Stomach smooth muscle (tissue), 2 donors: ENCODE results near the gene OR56B1.

ENCODE experiments used
- H3K27ac ChIP-seq: one replicate; pipeline ENCODE4 v1.7.0; 2013; ENCODE audit warnings: mild to moderate bottlenecking, low read length, inconsistent platforms
- H3K27me3 ChIP-seq, 2 donors: one replicate each; pipeline ENCODE4 v1.7.0; 2013; ENCODE audit warnings: low read length in 2 of 2; ENCODE audit not compliant: insufficient read depth in 2 of 2, control insufficient read depth in 1 of 2
- H3K36me3 ChIP-seq, 2 donors: one replicate each; pipeline ENCODE4 v1.7.0; 2013; ENCODE audit warnings: low read length in 2 of 2; ENCODE audit not compliant: control insufficient read depth in 2 of 2, insufficient read depth in 2 of 2
- H3K4me1 ChIP-seq: one replicate; pipeline ENCODE4 v1.7.0; 2013; ENCODE audit warnings: low read length; ENCODE audit not compliant: control insufficient read depth, insufficient read depth
- H3K4me3 ChIP-seq, 2 donors: one replicate each; pipeline ENCODE4 v1.7.0; 2013; ENCODE audit warnings: low read length in 2 of 2
- H3K9ac ChIP-seq, 2 donors: one replicate each; pipeline ENCODE4 v1.7.0; 2013; ENCODE audit warnings: low read length in 2 of 2, mild to moderate bottlenecking in 1 of 2
- H3K9me3 ChIP-seq, 2 donors: one replicate each; pipeline ENCODE4 v1.7.0; 2013; ENCODE audit warnings: low read length in 2 of 2; ENCODE audit not compliant: control insufficient read depth in 2 of 2
- donor health status: healthy.
- donor health status: Pancreatic carcinoma.

OR56B1 gene

DNA sequence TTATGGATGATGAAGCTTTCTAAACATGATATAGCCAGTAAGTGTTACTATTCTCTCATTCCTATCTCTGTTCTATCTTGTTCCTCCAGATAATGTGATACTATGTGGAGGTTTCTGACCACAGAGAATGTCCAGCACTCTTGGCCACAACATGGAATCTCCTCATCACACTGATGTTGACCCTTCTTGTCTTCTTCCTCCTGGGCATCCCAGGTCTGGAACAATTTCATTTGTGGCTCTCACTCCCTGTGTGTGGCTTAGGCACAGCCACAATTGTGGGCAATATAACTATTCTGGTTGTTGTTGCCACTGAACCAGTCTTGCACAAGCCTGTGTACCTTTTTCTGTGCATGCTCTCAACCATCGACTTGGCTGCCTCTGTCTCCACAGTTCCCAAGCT, 9.9 kb upstream of the OR56B1 start:
- H3K27me3 ChIP-seq = no peaks in the 10 kb centered on the region
- no peak overlapping the region for H3K27ac ChIP-seq
- H3K36me3 ChIP-seq = no peaks in the 10 kb centered on the region
- H3K4me1 ChIP-seq = no peaks in the 10 kb centered on the region
- H3K9me3 ChIP-seq = peaks cover 0 to 2% of the 10 kb centered on the region in 2 donors
- no peak overlapping the region for H3K4me3 ChIP-seq
- no peak overlapping the region for H3K9ac ChIP-seq

DNA sequence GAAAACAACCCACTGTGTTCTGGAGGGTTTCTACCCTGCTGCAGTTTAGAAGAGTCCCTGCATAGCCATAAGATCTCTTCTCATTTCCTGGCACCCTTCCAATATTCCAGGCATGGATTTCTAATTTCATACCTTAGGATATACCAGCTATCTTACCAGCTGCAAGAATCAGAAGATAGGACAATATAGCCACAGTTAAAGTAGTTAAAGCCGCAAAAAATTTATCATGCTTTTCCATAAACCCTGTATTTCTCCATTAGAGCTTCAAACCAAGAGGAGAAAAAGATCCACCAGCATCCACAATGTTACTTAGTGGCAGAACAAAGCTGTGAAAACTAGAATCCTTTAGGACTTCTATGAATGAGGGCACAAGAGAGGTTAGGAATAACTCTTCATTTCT, 8.6 kb upstream of the OR56B1 start:
- Histone ChIP-seq H3K27ac (no peak overlapping the region), H3K4me1 (no peaks in the 10 kb centered on the region), H3K9me3 (peaks cover 0 to 2% of the 10 kb centered on the region in 2 donors), H3K27me3 (no peaks in the 10 kb centered on the region), H3K9ac (no peak overlapping the region), H3K36me3 (no peaks in the 10 kb centered on the region), H3K4me3 (no peak overlapping the region)

DNA sequence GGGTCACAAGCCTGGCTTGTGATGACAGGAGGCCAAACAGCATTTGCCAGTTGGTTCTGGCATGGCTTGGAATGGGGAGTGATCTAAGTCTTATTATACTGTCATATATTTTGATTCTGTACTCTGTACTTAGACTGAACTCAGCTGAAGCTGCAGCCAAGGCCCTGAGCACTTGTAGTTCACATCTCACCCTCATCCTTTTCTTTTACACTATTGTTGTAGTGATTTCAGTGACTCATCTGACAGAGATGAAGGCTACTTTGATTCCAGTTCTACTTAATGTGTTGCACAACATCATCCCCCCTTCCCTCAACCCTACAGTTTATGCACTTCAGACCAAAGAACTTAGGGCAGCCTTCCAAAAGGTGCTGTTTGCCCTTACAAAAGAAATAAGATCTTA, 843 bp downstream of the OR56B1 start:
- no peaks in the 10 kb centered on the region for H3K36me3 ChIP-seq
- H3K27ac ChIP-seq = no peak overlapping the region
- no peak overlapping the region for H3K9ac ChIP-seq
- H3K27me3 ChIP-seq = no peaks in the 10 kb centered on the region
- no peaks in the 10 kb centered on the region for H3K4me1 ChIP-seq
- peaks cover 3 to 4% of the 10 kb centered on the region in 2 donors for H3K9me3 ChIP-seq
- H3K4me3 ChIP-seq = no peak overlapping the region

DNA sequence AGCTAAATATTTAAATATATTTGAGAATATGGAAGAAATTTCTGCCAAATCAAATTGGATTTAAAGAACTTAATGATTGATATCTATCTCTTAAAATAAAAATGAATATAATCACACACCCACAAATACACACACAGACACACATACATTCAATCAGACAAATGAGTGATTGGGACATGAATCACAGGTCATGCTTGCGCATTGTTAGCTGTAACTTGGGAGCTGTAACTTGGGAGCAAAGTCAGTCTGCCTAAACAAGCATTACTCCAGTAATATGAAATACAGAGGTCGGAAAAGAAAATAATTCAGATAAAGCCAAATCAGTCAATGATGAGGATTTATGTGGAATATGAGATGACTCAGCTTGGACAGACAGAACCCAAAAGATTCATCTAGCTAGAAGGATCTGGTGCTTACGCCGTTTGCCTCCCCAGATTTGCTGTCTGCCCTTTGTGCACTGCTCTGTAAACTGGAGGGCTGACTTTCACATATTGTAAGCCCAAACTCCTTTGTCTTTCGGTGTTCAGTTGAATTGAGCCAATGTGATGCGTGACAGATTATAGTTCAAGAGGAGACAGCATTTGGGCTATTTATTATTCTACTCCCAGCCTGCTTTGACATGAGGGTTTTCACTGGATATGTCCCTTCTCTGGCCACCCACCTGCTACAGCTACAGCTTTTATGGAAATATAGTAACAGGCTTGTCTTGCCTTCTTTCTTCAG, 1.6 kb downstream of the OR56B1 start:
- Histone ChIP-seq H3K4me3 (no peak overlapping the region), H3K9me3 (peaks cover 3 to 4% of the 10 kb centered on the region in 2 donors), H3K4me1 (no peaks in the 10 kb centered on the region), H3K36me3 (no peaks in the 10 kb centered on the region), H3K9ac (no peak overlapping the region), H3K27me3 (no peaks in the 10 kb centered on the region), H3K27ac (no peak overlapping the region)

DNA sequence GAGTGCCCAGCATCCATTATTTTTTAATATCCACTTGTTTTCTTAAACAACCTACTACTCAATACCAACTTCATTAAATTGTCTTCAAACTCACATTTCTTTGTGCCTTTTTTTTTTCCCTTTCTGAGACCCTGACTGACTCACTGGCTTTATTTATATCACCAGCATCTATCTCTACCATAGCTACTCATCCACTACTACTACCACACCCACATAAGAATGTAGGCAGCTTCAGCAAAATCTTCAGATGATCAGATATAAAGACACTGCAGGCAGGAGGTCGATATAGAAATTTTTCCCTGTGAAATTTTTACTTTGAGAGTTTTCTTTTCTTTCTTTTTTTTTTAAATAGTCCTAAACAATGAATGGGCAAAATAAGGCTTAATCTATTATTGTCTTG, 2.2 kb downstream of the OR56B1 start:
- Histone ChIP-seq H3K27me3 (no peaks in the 10 kb centered on the region), H3K27ac (no peak overlapping the region), H3K4me1 (no peaks in the 10 kb centered on the region), H3K36me3 (no peaks in the 10 kb centered on the region), H3K9me3 (peaks cover 3 to 4% of the 10 kb centered on the region in 2 donors), H3K4me3 (no peak overlapping the region), H3K9ac (no peak overlapping the region)

DNA sequence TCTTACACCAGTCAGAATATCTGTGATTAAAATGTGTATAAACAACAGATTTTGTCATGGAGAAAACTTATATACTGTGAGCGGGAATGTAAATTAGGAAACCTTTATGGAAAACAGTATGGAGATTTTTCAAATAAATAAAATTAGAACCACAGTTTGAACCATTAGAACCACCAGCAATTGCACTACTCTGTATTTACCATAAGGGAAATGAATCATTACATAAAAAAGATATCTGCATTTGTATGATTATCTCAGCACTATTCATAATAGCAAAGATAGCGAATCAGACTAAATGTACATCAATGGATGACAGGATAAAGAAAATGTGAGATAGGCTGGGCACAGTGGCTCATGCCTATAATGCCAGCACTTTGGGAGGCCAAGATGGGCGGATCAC, 10.4 kb downstream of the OR56B1 start:
- Histone ChIP-seq H3K9ac (no peak overlapping the region), H3K27me3 (no peaks in the 10 kb centered on the region), H3K27ac (no peak overlapping the region), H3K9me3 (peaks cover 0 to 2% of the 10 kb centered on the region in 2 donors), H3K4me3 (no peak overlapping the region), H3K4me1 (no peaks in the 10 kb centered on the region), H3K36me3 (no peaks in the 10 kb centered on the region)

DNA sequence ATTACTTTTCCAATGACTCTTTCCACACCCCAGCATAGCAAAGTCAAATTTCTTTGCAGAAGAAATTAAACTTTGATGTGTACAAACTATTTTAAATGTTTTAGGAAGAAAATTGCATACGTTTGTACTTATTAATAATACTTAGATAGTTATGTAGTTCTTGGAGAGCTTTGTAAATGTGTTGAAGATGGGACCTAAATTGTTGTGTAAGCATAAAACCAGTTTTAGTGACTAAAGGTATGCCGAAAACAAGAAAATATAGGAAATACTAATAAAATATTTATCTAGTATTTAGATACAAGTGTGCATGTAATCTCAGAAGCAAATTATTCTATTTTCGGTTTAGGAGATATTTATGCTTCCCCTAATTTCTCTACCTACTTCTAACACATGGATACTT, 13.6 kb downstream of the OR56B1 start:
- Histone ChIP-seq H3K4me3 (no peak overlapping the region), H3K9ac (no peak overlapping the region), H3K9me3 (no peaks in the 10 kb centered on the region), H3K27ac (no peak overlapping the region), H3K36me3 (no peaks in the 10 kb centered on the region), H3K27me3 (no peaks in the 10 kb centered on the region), H3K4me1 (no peaks in the 10 kb centered on the region)

DNA sequence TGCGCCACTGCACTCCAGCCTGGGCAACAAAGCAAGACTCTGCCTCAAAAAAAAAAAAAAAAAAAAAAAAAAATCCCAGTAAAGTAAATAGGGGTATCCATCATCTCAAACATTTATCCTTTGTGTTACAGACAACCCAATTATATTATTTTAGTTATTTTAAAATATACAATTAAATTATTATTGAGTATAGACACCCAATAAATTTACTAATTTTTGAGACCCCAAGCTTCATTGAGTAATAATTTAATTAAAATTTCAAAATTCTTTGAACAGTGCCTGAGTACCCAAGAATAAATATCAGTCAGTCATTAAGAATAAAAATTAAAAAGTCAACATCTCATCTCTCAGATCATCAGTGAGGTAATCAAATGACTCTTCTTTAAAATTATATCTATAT, 17.7 kb downstream of the OR56B1 start, which contains the start of gene OR52N4:
OR52N4 (plus strand) TSS at position 301 of the 400 bp plus-strand sequence. CDS start 498 bp downstream, outside the sequence.
- Histone ChIP-seq H3K27ac (no peak within 1 kb of the TSS), H3K4me3 (no peak within 1 kb of the TSS), H3K27me3 (no peaks in the 10 kb centered on the region), H3K4me1 (no peaks in the 10 kb centered on the region), H3K9ac (no peak within 1 kb of the TSS), H3K36me3 (no peaks in the 10 kb centered on the region), H3K9me3 (no peaks in the 10 kb centered on the region)

DNA sequence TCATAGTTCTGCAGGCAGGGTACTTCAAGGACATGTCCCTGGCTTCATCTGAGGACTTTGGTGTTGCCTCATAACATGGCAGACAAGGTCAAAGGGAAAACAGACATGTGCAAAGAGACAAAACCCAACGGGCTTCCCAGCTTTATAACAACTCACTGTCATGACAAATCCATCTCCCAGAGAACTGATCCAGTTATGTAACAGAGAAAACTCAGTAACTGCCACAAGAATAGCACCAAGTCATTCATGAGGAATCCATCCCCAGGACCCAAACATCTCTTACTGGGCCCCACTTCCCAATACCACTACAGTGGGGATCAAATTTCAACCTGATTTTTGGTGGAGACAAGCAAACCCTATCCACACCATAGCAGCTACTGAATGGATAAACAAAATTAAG, 30.8 kb downstream of the OR56B1 start:
- H3K27me3 ChIP-seq = no peaks in the 10 kb centered on the region
- H3K4me3 ChIP-seq = no peak overlapping the region
- H3K4me1 ChIP-seq = no peaks in the 10 kb centered on the region
- no peak overlapping the region for H3K9ac ChIP-seq
- no peaks in the 10 kb centered on the region for H3K9me3 ChIP-seq
- H3K27ac ChIP-seq = no peak overlapping the region
- H3K36me3 ChIP-seq = no peaks in the 10 kb centered on the region

DNA sequence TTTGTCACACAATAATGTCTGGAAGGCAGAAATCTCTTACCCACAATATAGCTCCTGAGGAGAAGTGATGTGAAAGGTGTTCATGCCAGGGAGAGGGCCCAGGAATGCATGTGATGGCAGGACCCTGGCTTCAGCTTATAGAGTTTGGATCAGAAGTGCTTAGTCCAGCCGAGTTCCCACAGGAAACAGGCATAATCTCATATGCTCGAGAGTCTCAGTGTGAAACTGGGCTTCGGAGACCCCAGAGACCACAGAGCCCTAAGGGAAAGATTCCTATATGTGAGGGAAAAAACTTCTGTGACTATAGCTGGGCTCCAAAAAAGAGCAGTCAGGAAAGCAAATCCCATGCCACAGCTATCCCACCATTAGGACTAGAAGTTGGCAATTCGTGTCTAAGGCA, 47.0 kb downstream of the OR56B1 start, which contains the start of gene OR52N5:
OR52N5 (minus strand) TSS at position 101 of the 400 bp plus-strand sequence. CDS start 4,721 bp downstream, outside the sequence.
- Histone ChIP-seq H3K27me3 (no peaks in the 10 kb centered on the region), H3K9ac (no peak within 1 kb of the TSS), H3K27ac (no peak within 1 kb of the TSS), H3K36me3 (no peaks in the 10 kb centered on the region), H3K4me3 (no peak within 1 kb of the TSS), H3K4me1 (no peaks in the 10 kb centered on the region), H3K9me3 (no peaks in the 10 kb centered on the region)
